ENCODE results near the gene CACUL1. TPM values are rescaled to one million over a fixed set of nuclear protein-coding genes. Genes with fewer than 3 reads are reported as not detected.
"Not testable (repeated sequence)": the region's sequence is repeated elsewhere in the genome, so short reads cannot be mapped to it uniquely, and the experiment has no call there.

The CACUL1 gene
- total and polyA plus RNA-seq, 5 donors, result 7.9 to 37.5 (median 31.6) TPM

DNA sequence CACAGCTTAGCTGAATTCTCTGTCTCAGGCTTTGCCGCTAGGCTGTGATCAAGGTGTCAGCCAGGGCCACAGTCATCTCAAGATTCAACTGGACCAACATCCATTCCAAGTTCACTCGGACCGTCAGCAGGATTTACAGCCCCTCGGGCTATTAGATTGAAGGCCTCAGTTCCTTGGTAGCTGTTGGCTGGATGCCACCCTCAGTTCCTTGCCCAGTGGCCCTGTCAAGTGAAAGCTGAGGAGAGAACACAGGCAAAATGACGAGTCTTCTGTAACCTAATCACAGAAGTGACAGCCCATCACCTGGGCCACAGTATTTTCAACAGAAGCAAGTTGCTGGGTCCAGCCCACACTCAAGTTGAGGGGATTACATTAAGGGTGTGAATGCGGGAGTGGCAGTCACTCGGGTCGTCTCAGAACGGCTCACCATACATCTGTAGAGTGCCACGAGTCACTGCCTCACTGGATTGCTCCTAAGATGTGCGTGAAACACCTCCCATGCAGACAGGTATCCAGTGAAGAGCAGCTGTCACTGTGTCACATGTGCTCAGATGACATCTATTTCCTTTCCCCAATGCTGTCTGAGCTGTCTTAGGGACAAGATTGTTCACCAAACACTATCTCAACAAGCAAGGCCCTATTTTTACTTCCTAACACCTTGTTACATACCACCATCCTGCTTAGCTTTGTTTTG lies 80.4 kb downstream of the CACUL1 start:
- Histone ChIP-seq H3K27me3 (ENCODE audit: control insufficient read depth, insufficient read depth) (no peaks in the 10 kb centered on the region), H3K4me1 (ENCODE audit: control insufficient read depth, insufficient read depth, low read length) (peaks cover 9% of the 10 kb centered on the region), H3K27ac (ENCODE audit: low read length) (no peak overlapping the region), H3K4me3 (ENCODE audit: low read length) (no peak overlapping the region), H3K9me3 (ENCODE audit: control insufficient read depth, low read length) (no peaks in the 10 kb centered on the region)
- ATAC-seq (no peak), DNase-seq (no peak)
- 73% methylated on average over 11 of the region's 11 CpGs for WGBS
- intact Hi-C loops (cut with DNase I), result no loop called here

DNA sequence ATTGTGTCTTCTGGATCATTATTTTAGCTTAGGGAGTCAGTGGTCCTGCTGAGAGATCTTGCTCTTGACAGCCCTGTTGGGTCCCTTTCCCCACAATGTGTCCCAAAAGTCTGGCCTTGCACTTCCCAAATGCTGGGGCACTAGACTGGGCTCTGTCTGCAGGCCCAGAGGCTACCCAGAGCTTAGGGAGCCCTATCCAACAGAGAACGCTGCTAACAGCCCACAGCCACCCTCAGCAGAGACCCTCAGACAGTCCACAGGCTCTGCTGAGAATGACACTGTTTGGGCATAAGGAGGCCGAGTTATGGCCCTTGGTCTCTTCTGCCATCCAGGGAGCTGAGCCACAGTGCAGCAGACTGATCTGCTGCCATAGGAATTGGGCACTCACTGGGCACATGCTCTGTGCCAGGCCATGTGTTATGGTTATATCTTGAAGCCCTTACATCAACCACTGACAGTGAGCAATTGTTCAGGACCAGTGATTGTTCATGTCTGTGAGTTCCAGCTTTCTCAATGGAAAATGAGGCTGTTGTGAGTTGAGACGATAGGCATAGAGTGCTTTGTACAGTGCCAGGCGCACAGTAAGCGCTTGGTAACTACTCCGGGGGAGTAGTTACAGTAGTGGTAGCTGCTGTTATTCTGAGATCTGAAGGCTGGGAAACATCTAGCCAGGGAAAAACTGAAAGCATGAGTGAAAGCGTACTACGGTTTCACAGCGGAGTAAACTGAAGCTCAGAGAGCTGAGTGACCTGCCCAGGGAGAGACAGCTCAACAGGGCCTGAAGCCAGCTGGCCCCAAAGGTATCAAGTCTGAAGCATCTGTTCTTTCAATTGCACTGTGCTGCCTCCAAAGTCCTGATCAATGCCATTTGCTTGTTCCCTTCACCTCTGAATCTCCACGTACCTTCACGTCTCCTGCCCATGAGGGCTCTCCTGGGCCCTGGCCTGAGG lies 81.7 kb downstream of the CACUL1 start:
- ATAC-seq, result peak; percentile 19 to 39
- peak overlapping the region; percentile 42 for H3K27ac ChIP-seq (ENCODE audit: low read length)
- H3K9me3 ChIP-seq (ENCODE audit: control insufficient read depth, low read length), result no peaks in the 10 kb centered on the region
- 75% methylated on average over 11 of the region's 11 CpGs for WGBS
- intact Hi-C loops (cut with DNase I), result no loop called here
- peaks cover 13% of the 10 kb centered on the region for H3K4me1 ChIP-seq (ENCODE audit: control insufficient read depth, insufficient read depth, low read length)
- no peak for DNase-seq
- H3K27me3 ChIP-seq (ENCODE audit: control insufficient read depth, insufficient read depth), result no peaks in the 10 kb centered on the region
- no peak overlapping the region for H3K4me3 ChIP-seq (ENCODE audit: low read length)

- Histone ChIP-seq H3K4me1 (ENCODE audit: control insufficient read depth, insufficient read depth, low read length) (peaks cover 13% of the 10 kb centered on the region), H3K27me3 (ENCODE audit: control insufficient read depth, insufficient read depth) (no peaks in the 10 kb centered on the region), H3K4me3 (ENCODE audit: low read length) (no peak overlapping the region), H3K27ac (ENCODE audit: low read length) (peak overlapping the region; percentile 20), H3K9me3 (ENCODE audit: control insufficient read depth, low read length) (no peaks in the 10 kb centered on the region)
- ATAC-seq, result peak; percentile 25 to 66
- intact Hi-C loops (cut with DNase I), result no loop called here
- WGBS, result 37% methylated on average over 6 of the region's 6 CpGs
- DNase-seq, result no peak
These were observed 82.6 kb downstream of the CACUL1 start for GRCh38 chr10:118672153-118672552.

- H3K4me3 ChIP-seq (ENCODE audit: low read length); ATAC-seq; H3K27ac ChIP-seq (ENCODE audit: low read length); intact Hi-C loops (cut with DNase I); DNase-seq; H3K27me3 ChIP-seq (ENCODE audit: control insufficient read depth, insufficient read depth); H3K9me3 ChIP-seq (ENCODE audit: control insufficient read depth, low read length): not testable (repeated sequence)
- WGBS, result 47% methylated on average over 3 of the region's 3 CpGs
- peaks cover 13% of the 10 kb centered on the region for H3K4me1 ChIP-seq (ENCODE audit: control insufficient read depth, insufficient read depth, low read length)
These were observed 83.5 kb downstream of the CACUL1 start for GRCh38 chr10:118671221-118671620.

DNA sequence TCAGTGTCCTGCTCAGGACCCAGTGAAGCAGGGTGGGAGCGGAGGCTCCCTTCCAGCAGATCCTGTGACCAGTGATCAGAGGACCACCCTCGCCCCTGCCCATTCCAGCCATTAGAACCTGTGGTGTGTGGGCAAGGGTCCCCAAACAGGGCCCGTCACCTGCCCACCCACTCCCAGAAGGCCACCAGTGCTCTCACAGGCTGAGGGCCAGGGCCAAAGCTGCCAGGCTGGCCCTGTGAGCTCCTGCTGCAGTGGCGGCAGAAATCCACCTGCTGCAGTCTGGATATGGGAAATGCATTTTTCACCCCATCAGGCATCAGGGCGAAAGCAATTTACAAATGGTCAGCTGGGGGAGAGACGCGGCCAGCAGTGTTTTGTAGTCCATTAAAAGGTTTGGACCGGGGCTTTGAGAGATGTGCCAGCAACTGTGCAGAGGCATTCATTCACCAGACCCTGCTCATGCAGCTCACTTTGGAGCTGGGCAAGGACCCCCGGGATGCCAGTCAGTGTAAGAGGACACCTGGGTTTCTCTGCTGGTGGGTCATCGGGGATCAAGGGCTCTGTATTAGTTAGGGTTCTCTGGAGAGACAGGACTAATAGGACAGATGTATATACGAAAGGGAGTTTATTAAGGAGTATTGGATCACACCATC lies 84.2 kb downstream of the CACUL1 start:
- no peak for DNase-seq
- Histone ChIP-seq H3K9me3 (ENCODE audit: control insufficient read depth, low read length) (no peaks in the 10 kb centered on the region), H3K27me3 (ENCODE audit: control insufficient read depth, insufficient read depth) (no peaks in the 10 kb centered on the region), H3K4me3 (ENCODE audit: low read length) (no peak overlapping the region), H3K4me1 (ENCODE audit: control insufficient read depth, insufficient read depth, low read length) (peaks cover 13% of the 10 kb centered on the region), H3K27ac (ENCODE audit: low read length) (no peak overlapping the region)
- ATAC-seq, result no peak
- intact Hi-C loops (cut with DNase I), result no loop called here
- 92% methylated on average over 11 of the region's 11 CpGs for WGBS

DNA sequence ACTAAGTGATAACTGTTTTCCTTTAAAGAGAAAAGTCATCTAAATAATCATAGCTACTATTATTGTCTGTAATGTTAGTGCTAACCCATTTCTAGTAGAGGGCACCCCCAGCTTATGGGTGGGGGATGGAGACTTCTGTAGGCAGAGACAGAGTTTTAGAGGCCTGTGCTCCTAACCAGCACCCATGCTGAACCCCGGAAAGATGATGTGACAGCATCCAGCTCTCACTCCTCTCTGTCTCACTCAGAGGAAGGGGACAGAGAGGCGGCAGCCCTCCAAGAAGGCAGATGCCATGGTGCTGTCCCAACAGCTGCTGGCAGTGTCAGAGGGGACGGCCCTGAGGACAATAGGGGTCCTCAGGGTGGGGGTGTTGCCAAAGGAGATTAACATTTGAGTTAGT lies 84.9 kb downstream of the CACUL1 start:
- DNase-seq (no peak), ATAC-seq (no peak)
- Histone ChIP-seq H3K27me3 (ENCODE audit: control insufficient read depth, insufficient read depth) (no peaks in the 10 kb centered on the region), H3K9me3 (ENCODE audit: control insufficient read depth, low read length) (no peaks in the 10 kb centered on the region), H3K27ac (ENCODE audit: low read length) (no peak overlapping the region), H3K4me3 (ENCODE audit: low read length) (no peak overlapping the region), H3K4me1 (ENCODE audit: control insufficient read depth, insufficient read depth, low read length) (peaks cover 13% of the 10 kb centered on the region)
- intact Hi-C loops (cut with DNase I), result no loop called here
- 71% methylated on average over 3 of the region's 3 CpGs for WGBS

- intact Hi-C loops (cut with DNase I), result no loop called here
- peak in 1 of 2 donors; percentile 55 for ATAC-seq
- no peak overlapping the region for H3K27ac ChIP-seq (ENCODE audit: low read length)
These were observed 85.6 kb downstream of the CACUL1 start for GRCh38 chr10:118669020-118669791.

DNA sequence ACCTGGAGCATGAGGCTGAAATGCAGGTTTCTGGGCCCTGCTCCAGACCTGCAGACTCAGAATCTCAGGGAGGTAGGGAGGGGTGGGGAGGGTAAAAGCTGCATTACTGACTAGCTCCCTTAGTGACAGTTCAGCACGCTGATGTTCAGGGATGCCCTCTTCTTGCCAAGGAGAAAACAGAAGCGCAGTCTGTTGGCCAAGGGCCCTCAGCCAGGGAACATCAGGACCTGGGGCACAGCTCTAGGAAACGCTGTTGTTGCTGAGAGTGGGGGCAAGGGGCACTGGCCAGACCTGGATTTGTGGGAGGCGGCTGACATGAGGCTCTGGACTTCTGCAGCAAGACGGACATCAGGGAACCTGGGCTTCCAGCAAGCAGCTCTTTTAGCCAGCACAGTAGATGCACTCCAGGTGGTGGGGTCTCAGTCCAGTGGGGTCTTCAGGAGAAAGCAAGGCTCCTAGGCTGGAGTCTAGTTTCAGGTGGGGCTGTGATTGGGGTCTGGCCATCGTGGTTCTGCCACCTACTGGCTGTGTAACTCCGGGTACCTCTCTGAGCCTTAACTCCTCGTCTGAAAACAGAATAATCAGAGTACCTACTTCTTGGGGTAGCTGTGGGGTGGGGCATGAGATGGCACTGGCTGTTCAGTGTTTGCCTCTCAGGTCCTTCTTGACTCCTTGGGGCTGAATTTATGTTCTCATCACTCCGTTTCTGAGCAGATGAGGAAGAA lies 86.4 kb downstream of the CACUL1 start:
- ATAC-seq (peak in 1 of 2 donors; percentile 58), DNase-seq (peak in 1 of 3 donors; percentile 71)
- Histone ChIP-seq H3K4me1 (ENCODE audit: control insufficient read depth, insufficient read depth, low read length) (peaks cover 10% of the 10 kb centered on the region), H3K9me3 (ENCODE audit: control insufficient read depth, low read length) (no peaks in the 10 kb centered on the region), H3K27me3 (ENCODE audit: control insufficient read depth, insufficient read depth) (no peaks in the 10 kb centered on the region), H3K27ac (ENCODE audit: low read length) (no peak overlapping the region), H3K4me3 (ENCODE audit: low read length) (no peak overlapping the region)
- intact Hi-C loops (cut with DNase I), result no loop called here
- 63% methylated on average over 9 of the region's 9 CpGs for WGBS

More at GRCh38 chr10:118669020-118669791, 85.6 kb downstream of the CACUL1 start:
- peak in 1 of 3 donors; percentile 69 for DNase-seq
- WGBS, result 25% methylated on average over 20 of the region's 20 CpGs
- H3K27me3 ChIP-seq (ENCODE audit: control insufficient read depth, insufficient read depth), result no peaks in the 10 kb centered on the region
- no peaks in the 10 kb centered on the region for H3K9me3 ChIP-seq (ENCODE audit: control insufficient read depth, low read length)
- no peak overlapping the region for H3K4me3 ChIP-seq (ENCODE audit: low read length)
- H3K4me1 ChIP-seq (ENCODE audit: control insufficient read depth, insufficient read depth, low read length), result peaks cover 10% of the 10 kb centered on the region

GRCh38 chr10:118667732-118668131 lies 87.0 kb downstream of the CACUL1 start:
- H3K27me3 ChIP-seq (ENCODE audit: control insufficient read depth, insufficient read depth), result no peaks in the 10 kb centered on the region
- H3K4me3 ChIP-seq (ENCODE audit: low read length), result no peak overlapping the region
- ATAC-seq (no peak), DNase-seq (no peak)
- WGBS, result 87% methylated on average over 4 of the region's 4 CpGs
- H3K27ac ChIP-seq (ENCODE audit: low read length), result no peak overlapping the region
- peaks cover 10% of the 10 kb centered on the region for H3K4me1 ChIP-seq (ENCODE audit: control insufficient read depth, insufficient read depth, low read length)
- intact Hi-C loops (cut with DNase I), result no loop called here
- H3K9me3 ChIP-seq (ENCODE audit: control insufficient read depth, low read length), result no peaks in the 10 kb centered on the region

- Histone ChIP-seq H3K9me3 (ENCODE audit: control insufficient read depth, low read length) (no peaks in the 10 kb centered on the region), H3K4me1 (ENCODE audit: control insufficient read depth, insufficient read depth, low read length) (peaks cover 6% of the 10 kb centered on the region), H3K27me3 (ENCODE audit: control insufficient read depth, insufficient read depth) (no peaks in the 10 kb centered on the region), H3K4me3 (ENCODE audit: low read length) (no peak overlapping the region), H3K27ac (ENCODE audit: low read length) (no peak overlapping the region)
- 82% methylated on average over 4 of the region's 4 CpGs for WGBS
- no peak for DNase-seq
- intact Hi-C loops (cut with DNase I), result no loop called here
- no peak for ATAC-seq
These were observed 88.4 kb downstream of the CACUL1 start for GRCh38 chr10:118666350-118666749.

Data from right cardiac atrium (tissue), 5 donors.